ENCODE measurements around the gene ZBED5.
"Not testable (repeated sequence)": the region's sequence is repeated elsewhere in the genome, so short reads cannot be mapped to it uniquely, and the experiment has no call there.

The ZBED5 gene

DNA sequence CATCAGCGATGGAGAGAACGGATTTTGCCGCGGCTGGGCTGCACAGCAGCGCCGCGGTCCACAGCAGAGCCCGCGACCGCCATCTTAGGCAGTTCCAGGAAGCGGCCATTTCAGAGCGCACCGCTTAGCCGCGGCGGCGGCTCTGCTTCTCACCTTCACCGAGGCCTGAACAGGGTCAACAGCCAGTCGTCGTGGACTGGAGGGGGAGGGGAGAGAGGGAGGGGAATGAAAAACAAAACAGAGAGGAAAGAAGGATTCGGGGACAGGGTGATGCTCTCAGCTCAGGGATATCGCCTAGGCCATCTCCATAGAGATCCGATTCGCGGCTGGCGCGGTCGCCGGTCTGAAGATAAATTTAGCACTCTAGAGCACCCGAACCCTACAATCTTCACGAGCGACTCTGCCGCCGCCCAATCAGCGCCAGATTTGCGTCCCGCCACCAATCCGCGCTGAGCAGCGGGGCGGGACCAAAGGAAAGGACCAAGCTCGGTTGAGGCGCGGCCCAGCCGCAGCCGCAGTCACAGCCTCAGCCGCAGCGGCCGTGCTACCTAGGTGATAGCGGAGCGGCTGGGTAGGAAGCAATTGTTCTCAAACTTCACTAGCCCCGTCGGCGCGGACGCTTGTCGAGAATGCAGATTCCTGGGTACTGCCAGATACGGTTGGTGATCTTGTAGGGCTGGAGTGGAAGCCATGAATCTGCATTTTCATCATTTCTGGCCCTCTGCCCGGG, at the start of gene ZBED5:
Gene ZBED5, minus strand, starts transcription at position 345 of the 730 bp plus-strand sequence. CDS start 3,108 bp downstream, outside the sequence.
- peak; percentile 93 to 95 for DNase-seq

DNA sequence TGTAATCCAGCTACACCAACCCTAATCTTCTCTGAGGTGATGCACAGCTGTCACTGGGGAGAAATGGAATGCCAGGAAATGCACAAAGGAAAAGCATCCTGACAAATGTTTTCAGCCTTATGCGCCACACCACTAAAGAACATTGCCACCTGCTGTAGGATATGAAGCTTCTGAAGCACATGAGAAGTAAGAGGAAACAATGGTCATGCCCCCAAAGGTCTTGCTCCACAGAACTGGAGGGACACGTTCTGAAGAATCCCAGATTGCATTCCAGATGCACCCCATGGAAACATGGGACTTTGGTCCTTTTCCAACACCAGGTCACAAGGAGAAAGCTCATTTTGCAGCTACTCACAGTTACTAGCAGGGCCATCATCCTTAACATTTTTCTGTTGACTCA, 48.7 kb upstream of the ZBED5 start:
- DNase-seq, result no peak

DNA sequence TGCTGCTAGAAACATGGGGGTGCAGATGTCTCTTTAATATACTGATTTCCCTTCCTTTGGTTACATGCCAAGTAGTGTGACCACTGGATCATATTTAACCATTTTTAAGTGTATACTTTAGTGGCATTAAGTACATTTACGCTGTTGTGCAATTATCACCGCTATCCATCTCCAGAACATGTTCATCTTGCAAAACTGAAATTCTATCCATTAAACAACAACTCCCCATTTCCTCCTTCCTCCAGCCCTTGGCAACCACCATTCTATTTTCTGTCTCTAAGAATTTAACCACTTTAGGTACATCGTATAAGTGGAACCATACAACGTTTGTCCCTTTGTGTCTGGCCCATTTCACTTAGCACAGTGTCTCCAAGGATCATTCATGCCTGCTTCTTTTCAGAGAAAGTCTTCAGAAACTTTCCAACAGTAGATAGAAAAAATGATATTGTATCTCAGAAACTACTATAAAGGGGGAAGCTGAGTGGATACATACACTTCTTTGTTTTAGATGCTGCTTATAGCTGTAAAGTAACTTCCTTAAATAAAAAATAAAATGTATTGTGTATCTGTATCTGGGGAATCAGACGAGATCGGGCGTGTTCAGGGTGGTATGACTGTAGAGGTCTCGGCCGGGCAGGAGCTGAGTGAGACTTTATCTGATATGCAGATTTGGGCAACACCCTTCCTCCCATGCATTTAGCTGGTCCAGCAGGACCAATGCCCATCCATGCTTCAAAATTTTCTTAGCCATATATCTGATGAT, 44.6 kb upstream of the ZBED5 start:
- no peak for DNase-seq

DNA sequence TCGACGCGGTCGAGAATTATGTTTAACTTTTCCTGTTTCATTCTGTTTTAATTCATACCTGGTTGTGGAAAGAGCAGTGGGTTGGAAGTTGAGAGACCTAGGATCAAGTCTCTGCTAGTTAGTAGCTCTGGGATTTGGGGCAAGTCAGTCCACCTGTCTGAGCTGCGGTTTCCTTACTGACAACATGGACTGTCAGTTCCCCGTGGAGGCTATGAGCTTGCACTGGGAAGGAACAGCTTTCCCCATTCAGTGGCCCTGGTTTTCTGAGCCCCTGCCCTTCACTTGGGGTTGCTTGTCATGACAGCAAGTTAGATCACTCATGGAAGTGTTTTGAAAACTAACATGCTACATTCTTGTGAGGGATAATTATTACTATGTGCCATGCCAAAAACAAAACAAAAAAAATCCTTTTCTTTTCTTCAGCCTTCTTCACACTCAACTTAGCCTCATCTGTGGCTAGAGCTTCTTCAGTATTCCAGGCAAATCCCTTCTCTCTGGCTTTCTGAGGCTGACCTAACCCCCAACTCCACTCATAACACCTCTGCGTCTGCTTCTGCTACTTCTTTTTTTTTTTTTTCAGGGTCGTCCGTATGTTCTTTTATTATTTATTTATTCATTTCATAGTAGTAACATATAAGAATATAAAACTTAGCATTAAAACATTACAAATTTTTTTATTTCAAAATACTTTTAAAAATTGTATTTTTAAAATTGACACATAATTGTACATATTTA, 43.0 kb upstream of the ZBED5 start:
- no peak for DNase-seq

DNA sequence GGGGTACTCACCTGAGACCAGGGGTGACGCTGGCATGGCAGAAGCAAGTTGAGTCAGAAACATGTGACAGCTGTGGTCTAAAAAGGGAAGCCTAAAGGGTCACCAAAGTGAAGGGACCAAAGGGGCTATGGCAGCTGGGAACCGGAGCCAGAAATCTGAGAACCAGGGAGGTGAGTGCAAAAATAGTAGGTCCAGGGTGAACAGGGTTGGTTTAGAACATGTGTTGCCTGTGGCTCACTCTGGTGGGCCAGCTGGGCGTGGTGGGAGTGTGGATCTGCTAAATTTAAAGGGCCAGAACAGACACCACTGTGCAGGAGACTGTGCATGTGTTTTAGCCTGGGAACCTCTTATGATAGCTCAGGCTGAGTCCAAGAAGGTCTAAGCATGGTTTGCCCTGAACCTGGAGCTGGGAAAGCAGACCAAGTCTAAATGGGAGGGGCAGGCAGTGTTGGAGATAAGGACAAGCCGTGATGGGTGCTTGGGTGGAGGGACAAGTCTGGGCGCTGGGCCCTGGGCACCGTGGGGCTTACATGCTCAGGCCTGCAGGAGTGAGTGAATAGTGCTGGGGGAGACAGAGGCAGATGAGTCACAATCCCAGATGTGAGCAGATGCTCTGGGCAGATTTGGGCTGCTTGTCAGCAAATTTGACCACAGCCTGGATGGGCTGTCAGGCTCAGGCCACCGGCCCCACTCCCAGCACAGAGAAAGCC, 41.4 kb upstream of the ZBED5 start:
- DNase-seq, result peak in 1 of 2 experiments; percentile 10

DNA sequence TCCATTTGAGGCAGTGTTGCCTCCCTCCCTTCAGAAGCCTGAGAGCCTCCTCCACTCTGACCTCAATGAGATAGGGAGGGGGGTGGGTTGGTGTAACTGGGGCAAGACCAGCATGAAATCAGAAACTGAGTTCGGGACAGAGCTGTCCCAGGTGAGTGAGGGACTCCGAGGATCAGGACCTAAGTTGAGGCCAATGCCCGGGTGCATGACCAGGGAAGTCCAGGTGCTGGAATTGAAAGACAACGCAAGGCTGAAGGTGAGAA, 40.8 kb upstream of the ZBED5 start:
- DNase-seq, result no peak

DNA sequence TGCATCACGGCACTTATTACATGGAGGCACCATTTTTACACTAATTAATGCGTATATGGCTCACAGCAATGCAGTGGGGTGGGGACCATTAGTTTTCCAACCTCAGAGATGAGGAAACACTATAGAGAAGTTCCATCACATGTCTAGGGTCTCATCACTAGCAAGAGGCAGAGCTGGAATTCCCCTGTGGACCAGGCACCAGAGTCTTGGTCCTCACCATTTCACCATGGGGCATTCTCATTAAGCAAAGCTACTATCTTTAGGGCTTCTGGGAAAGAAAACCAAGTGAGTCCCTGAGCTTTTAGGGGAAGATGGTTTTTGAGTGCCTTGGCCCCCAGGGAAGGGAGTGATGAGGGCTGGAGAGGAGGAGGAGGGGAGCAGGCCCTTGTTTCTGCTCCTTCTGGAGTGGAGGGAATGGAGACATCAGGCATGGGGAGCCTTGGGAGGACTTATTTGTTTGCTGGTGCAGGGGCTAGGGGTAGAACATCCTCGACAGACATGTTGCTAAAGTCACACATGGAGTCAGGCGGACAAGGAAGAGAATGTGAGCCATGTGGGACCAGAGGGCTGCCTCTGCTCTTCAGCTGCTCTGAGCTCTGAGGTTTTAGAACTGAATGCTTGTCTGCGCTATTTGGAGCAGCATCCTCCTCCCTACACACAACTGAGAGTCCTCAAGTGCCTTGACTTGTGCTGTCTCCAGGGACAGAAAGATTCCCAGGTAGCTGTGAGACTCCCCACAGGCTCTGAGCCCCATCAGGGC, 40.3 kb upstream of the ZBED5 start:
- no peak for DNase-seq

DNA sequence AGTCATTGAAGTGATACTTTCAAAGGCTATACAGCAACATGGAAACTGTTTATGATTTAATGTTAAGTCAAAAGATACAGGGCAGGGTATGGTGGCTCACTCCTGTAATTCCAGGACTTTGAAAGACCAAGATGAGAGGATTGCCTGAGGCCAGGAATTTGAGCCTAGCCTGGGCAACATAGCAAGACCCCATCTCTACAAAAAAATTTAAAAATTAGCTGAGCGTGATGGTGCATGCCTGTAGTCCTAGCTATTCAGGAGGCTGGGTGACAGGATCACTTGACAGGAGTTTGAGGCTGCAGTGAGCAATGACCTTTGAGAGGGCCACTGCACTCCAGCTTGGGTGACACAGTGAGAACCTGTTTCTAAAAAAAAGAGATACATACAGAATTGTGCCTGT, 39.3 kb upstream of the ZBED5 start:
- DNase-seq, result no peak

DNA sequence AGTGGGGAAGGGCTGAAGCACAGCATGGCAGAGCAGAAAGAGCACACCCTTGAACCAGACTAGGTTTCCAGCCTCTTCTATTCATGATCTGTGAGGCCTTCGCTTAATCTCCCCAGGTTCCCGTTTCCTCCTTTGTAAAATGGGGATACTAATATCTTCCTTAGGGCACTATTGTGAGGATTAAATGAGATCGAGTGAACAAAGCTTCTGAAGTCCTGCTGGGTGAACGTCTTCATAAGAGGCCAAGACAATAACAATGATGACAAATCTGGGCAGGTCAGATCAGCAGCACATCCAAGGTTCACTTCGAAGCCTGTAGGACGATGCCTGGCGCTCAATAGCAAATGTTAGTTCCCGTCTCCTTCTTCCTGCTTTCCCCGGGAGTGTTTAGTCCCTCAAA, 38.6 kb upstream of the ZBED5 start:
- DNase-seq, result no peak

DNA sequence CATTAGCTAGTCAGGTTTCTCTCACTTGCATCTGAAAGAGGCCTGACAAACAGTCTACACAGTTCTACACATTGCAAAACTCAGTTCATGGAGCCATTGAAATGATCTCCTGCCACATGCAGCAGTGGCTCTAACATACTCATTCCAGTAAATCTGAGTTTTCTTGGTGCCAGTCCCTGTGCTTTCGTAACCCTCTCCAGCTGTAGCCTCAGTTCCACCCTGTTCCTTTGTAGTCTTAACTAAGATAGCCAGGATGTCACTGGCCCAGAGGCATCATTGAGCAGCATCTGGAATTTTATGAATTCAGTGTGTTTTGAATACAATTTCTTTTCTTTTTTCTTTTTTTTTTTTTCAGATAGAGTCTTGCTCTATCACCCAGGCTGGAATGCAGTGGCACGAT, 37.4 kb upstream of the ZBED5 start:
- DNase-seq, result no peak

DNA sequence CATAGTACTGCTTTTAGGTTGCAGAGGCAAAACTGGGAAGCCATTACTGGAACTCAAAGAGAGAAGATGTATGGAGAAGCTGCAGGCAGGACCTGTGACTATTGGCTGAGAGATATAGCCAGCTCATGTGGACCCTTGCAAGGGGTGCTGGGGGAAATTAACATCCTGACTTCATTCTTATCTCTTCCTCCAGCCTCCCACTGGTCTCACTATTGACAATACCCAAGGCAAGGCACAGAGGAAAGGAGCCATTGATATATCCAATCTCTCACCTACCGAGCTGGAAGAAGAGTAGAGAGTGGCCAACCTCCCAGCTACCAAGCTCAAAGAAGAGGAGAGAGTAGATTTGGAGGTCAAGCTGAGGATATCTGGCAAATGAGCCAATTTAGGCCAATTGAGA, 36.8 kb upstream of the ZBED5 start:
- no peak for DNase-seq

DNA sequence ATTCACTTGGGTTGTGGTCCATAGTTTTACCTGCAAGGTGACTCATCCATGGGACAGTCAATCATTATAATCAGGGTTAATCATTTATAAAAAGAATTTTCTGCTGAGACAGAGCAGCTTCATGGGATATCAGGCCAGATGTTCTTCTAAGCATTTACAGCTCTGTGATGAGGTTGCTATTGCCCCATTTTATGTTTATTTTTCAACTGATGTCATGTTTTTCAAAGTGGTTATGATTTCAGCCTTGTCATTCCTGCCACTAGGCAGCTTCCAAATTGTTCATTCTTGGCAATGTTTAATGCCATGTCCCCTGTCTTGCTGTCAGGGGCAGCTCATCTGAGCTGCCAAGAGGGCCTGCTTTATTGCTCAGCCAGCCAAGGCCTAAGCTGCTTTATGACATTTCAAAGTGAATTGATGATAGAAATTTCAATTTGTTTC, 35.9 kb upstream of the ZBED5 start:
- no peak for DNase-seq

DNA sequence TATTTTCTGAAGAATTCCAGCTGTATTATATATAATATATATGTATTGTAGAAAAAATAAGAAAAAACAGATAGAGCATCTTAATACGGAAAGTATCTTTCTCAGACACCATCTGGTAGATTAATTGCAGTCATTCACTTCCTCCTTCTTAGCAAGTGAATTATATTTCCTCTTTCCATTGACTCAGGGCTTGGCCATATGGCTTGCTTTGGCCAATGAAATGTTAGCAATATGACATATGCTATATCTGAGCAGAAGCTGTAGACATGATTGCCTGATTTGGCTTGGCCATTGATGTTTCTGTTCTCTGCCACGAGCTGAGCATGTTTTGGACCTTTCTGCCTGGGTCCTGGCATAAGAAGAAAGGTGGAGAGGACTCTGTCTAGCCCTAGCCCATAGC, 34.4 kb upstream of the ZBED5 start:
- no peak for DNase-seq

DNA sequence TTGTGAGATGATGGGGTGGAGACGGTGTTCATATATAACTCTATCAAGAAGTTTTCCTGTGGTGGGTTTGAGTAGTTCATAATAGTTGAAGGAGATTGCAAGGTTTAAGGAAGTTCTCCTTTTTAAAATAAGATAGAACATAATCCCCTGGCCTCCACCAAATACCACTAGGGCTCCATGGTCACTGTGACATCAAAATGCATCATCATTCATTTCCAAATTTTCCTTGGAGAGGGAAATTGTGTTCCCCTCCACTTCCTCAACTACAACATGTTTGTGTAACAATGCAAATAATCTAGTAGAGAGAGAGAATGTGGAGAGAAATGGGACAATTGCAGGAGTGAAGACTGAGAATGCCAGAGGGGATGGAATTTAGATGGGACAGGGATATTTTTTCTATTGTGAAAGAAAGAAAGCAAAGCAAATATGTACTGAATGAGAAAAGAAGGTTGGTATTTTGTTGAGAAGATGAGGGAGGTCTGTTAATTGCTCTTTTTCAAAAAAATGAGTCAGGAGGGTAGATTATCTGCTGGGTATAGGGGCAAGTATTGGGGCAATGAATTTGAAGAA, 33.4 kb upstream of the ZBED5 start:
- no peak for DNase-seq

DNA sequence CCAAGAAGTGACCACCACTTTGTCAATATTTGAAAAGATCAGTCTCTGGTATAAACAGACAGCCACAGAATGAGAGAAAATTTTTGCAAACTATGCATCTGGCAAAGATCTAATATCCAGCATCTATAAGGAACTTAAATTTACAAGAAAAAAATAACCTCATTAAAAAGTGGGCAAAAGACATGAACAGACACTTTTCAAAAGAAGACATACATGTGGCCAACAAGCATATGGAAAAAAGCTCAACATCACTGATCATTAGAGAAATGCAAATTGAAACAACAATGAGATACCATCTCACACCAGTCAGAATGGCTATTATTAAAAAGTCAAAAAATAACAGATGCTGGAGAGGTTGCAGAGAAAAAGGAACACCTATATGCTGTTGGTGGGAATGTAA, 32.2 kb upstream of the ZBED5 start:
- DNase-seq, result not testable (repeated sequence)

DNA sequence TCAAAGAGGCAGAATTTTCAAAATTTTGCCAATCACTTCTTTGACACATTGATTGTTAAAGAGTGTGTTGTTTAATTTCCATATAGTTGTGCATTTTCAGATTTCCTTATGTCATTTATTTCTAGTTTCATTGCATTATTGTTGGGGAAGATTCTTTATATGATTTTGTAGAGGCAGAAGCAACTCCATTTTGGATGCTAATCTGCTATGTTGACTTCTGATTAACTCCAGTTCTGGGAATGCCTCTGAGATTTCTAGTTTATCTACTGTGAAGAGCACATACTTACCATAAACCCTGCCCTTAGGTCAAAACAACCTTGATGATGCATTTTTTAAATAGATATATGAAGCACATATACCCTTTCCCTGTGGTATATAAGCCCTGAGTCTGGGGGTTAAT, 29.5 kb upstream of the ZBED5 start:
- DNase-seq, result no peak

DNA sequence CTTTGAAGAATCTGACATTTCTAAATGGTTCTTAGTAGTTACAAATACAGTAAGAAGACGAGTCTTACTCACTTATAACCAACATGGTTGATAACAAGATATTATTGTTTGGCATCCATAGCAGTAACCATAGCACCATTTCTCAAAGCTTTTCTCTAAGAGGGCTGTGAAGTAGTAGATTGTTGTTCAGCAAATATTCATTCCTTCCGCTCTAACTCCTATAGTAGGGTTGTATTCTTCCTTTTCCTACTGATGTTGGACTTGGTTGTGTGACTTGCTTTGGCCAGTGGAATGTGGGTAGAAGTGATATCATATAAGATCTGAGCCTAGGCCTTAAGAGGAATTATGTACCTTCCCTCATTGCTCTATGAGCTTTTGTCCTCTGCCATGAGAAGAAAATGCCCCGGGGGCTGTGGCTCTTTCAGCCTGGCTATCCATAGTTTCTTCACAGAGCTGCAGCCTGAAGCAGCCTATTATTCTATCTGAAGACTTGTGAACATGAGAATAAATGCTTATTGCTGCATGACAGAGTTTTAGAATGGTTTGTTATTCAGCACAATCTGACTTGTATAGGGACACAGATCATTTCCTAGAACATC, 28.9 kb upstream of the ZBED5 start:
- no peak for DNase-seq

DNA sequence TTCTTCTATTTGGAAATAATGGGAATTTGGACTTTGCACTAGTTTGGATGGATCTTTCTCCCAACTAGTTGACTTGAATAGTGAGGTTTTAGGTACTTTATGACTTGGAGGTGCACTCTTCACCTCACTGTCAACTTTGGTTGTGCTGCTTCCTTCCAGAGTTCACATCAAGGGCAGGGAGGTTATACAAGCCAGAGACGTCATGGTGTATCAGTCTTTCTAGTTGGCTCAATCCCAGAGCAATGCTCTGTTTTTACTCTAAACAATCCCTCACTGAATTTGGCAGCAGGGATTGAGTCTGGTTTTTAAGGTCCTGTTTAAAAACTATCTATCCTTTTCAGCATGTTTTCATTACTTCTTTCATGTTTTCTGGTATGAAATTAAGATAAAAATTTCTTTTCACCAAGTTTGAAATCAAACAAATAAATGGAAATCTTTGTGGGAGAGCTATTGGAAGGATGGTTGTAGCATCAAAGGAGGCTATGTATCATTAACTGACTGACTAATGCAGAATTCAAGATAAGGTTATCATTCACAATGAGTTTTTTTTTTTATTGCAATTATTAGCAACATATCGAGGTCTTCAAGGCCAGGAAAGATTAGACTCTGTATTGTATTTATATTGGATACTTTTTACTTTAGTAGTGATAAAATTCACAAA, 28.0 kb upstream of the ZBED5 start:
- DNase-seq, result no peak

DNA sequence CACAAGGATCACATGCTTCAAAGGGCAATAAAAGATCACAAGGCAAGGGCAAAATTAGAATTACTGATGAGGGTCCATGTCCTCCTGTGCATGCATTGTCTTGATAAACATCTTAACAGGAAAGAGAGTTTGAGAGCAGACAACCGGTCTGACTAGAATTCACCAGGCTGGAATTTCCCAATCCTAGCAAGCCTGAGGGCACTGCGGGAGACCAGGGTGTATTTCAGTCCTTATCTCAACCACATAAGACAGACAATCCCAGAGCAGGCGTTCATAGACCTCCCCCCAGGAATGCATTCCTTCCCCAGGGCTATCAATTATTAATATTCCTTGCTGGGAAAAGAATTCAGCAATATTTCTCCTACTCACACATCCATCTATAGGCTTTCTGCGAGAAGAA, 26.4 kb upstream of the ZBED5 start:
- not testable (repeated sequence) for DNase-seq

DNA sequence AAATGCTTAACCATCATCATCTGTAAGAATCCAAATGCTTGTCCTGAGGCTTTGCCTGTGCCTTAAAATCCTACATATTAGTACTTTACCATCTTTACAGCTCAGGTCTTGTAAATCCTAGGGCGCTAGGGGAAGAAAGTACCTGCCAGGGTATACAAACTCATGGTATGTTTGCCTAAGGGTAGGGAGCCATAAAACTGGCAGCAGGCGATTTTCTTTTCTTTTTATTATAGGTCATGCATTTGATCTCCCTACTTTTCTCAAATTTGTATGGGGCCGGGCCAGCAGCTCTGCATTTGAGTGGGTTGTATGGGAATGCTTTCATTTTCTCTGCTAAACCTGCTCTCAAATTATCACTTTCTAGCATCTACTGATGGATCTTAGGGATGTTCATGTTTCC, 24.0 kb upstream of the ZBED5 start:
- DNase-seq, result no peak

Data from activated CD4-positive, alpha-beta T cell treated with anti-CD3 and anti-CD28 coated beads, Interleukin-2, amount 50 U/mL, for 48 hours (primary cell).